Brain pericyte (primary cell): Measurements from ENCODE around the gene SPG11.
A peak's percentile ranks its signal among the peaks of the same experiment; 100 is the strongest.
"Not testable (repeated sequence)": the region's sequence is repeated elsewhere in the genome, so short reads cannot be mapped to it uniquely, and the experiment has no call there.

Experiments used
- DNase-seq: peaks from one replicate; pipeline ENCODE4 v3.0.0-alpha.2; 2012; ENCODE audit warnings: low read depth, low spot score

SPG11 gene, protein sequence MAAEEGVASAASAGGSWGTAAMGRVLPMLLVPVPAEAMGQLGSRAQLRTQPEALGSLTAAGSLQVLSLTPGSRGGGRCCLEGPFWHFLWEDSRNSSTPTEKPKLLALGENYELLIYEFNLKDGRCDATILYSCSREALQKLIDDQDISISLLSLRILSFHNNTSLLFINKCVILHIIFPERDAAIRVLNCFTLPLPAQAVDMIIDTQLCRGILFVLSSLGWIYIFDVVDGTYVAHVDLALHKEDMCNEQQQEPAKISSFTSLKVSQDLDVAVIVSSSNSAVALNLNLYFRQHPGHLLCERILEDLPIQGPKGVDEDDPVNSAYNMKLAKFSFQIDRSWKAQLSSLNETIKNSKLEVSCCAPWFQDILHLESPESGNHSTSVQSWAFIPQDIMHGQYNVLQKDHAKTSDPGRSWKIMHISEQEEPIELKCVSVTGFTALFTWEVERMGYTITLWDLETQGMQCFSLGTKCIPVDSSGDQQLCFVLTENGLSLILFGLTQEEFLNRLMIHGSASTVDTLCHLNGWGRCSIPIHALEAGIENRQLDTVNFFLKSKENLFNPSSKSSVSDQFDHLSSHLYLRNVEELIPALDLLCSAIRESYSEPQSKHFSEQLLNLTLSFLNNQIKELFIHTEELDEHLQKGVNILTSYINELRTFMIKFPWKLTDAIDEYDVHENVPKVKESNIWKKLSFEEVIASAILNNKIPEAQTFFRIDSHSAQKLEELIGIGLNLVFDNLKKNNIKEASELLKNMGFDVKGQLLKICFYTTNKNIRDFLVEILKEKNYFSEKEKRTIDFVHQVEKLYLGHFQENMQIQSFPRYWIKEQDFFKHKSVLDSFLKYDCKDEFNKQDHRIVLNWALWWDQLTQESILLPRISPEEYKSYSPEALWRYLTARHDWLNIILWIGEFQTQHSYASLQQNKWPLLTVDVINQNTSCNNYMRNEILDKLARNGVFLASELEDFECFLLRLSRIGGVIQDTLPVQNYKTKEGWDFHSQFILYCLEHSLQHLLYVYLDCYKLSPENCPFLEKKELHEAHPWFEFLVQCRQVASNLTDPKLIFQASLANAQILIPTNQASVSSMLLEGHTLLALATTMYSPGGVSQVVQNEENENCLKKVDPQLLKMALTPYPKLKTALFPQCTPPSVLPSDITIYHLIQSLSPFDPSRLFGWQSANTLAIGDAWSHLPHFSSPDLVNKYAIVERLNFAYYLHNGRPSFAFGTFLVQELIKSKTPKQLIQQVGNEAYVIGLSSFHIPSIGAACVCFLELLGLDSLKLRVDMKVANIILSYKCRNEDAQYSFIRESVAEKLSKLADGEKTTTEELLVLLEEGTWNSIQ (N-terminal part only)

DNA sequence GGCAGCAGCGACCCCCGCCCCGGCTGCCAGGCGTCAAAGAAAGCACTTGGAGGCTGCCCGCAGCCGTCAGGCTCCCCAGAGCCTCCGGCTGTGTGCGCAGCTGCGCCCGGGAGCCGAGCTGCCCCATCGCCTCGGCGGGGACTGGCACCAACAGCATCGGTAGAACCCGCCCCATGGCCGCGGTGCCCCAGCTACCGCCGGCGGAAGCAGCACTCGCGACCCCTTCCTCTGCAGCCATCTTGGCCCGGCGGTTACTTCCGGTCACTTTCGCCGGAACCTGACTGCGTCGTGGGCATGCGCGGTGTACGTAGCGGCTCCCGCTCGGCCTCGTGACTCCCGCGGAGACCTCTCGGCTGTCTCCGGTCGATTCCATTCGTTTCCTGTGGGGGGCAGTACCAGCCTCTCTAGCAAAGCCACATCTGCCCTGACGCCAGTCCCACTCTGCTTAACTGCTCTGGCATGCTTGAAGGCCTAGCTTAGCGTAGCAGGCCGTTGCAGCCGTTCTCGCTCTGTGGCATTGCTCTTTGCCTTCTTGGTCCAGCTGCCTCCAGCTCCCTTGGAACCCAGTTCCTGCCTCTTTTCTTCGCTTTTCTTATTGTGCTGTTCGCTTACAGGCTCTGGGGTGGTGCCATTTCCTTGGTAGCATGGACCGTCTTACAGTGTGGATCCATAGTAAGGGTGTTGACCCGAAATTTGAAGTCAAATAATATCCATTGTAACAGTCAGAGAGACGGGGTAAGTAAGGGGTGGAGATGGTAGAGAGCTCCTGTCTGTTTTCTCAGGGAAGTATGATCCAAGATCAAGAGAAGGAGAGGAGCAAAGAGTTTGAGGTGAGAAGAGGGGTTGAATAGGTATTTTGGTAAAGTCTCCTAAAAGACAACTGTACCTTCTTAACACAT, at the start of gene SPG11:
Gene SPG11, minus strand, starts transcription at position 253 of the 899 bp plus-strand sequence. Its CDS starts 15 bp downstream, at position 238.
- DNase-seq, result peak; percentile 94

DNA sequence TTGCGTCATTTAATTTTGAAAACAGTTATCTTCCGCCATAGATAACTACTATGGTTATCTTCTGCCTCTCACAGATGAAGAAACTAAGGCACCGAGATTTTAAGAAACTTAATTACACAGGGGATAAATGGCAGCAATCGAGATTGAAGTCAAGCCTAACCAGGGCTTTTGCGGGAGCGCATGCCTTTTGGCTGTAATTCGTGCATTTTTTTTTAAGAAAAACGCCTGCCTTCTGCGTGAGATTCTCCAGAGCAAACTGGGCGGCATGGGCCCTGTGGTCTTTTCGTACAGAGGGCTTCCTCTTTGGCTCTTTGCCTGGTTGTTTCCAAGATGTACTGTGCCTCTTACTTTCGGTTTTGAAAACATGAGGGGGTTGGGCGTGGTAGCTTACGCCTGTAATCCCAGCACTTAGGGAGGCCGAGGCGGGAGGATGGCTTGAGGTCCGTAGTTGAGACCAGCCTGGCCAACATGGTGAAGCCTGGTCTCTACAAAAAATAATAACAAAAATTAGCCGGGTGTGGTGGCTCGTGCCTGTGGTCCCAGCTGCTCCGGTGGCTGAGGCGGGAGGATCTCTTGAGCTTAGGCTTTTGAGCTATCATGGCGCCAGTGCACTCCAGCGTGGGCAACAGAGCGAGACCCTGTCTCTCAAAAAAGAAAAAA, 49.0 kb upstream of the SPG11 start:
- no peak for DNase-seq

DNA sequence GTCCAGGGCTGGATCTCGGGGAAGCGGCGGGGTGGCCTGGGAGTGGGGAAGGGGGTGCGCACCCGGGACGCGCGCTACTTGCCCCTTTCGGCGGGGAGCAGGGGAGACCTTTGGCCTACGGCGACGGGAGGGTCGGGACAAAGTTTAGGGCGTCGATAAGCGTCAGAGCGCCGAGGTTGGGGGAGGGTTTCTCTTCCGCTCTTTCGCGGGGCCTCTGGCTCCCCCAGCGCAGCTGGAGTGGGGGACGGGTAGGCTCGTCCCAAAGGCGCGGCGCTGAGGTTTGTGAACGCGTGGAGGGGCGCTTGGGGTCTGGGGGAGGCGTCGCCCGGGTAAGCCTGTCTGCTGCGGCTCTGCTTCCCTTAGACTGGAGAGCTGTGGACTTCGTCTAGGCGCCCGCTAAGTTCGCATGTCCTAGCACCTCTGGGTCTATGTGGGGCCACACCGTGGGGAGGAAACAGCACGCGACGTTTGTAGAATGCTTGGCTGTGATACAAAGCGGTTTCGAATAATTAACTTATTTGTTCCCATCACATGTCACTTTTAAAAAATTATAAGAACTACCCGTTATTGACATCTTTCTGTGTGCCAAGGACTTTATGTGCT, 48.4 kb upstream of the SPG11 start:
- DNase-seq, result no peak

DNA sequence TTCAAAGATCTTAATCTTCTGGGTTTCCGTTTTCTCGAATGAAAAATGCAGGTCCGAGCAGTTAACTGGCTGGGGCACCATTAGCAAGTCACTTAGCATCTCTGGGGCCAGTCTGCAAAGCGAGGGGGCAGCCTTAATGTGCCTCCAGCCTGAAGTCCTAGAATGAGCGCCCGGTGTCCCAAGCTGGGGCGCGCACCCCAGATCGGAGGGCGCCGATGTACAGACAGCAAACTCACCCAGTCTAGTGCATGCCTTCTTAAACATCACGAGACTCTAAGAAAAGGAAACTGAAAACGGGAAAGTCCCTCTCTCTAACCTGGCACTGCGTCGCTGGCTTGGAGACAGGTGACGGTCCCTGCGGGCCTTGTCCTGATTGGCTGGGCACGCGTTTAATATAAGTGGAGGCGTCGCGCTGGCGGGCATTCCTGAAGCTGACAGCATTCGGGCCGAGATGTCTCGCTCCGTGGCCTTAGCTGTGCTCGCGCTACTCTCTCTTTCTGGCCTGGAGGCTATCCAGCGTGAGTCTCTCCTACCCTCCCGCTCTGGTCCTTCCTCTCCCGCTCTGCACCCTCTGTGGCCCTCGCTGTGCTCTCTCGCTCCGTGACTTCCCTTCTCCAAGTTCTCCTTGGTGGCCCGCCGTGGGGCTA, 47.8 kb upstream of the SPG11 start, which contains the start of the genes B2M and PATL2:
Gene B2M, plus strand, starts transcription at position 422 of the 647 bp plus-strand sequence. Its CDS starts 30 bp downstream, at position 452.
Gene PATL2, minus strand, starts transcription at position 228 of the 647 bp plus-strand sequence. CDS start 34,833 bp downstream, outside the sequence.
- peak; percentile 91 for DNase-seq

DNA sequence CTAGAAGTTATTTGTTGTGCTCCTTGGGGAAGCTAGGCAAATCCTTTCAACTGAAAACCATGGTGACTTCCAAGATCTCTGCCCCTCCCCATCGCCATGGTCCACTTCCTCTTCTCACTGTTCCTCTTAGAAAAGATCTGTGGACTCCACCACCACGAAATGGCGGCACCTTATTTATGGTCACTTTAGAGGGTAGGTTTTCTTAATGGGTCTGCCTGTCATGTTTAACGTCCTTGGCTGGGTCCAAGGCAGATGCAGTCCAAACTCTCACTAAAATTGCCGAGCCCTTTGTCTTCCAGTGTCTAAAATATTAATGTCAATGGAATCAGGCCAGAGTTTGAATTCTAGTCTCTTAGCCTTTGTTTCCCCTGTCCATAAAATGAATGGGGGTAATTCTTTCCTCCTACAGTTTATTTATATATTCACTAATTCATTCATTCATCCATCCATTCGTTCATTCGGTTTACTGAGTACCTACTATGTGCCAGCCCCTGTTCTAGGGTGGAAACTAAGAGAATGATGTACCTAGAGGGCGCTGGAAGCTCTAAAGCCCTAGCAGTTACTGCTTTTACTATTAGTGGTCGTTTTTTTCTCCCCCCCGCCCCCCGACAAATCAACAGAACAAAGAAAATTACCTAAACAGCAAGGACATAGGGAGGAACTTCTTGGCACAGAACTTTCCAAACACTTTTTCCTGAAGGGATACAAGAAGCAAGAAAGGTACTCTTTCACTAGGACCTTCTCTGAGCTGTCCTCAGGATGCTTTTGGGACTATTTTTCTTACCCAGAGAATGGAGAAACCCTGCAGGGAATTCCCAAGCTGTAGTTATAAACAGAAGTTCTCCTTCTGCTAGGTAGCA, 47.0 kb upstream of the SPG11 start:
- DNase-seq, result no peak

DNA sequence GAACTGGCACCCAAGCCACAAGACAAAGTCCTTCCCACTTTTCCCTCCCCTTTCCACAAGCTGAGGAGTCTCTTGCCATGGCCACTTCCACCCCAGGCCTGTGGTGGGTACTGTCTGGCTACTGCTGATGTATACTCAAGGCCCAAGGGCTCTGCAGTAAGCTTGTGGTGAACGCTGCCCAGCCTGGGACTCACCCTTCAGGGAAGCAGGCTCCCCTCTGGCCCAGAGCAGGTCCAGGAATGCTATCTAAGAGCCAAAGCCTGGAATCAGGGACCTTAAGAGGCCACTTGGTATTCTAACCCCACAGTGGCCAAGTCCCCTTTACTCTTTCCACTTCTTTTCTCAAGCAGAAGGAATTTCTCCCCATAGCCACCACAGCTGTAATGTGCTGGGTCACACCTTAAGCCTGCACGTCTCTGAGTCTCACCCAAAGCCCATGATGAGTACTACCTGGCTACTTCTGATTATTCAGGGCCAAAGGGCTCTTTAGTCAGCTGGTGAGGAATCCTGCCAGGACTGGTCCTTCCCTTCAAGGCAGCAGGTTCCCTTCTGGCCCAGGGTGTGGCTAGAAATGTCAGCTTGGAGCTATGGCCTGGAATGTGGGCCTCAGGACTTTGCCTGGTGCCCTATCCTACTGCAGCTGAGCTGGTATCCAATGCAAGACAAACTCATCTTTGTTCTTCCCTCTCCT, 43.6 kb upstream of the SPG11 start:
- DNase-seq, result no peak

DNA sequence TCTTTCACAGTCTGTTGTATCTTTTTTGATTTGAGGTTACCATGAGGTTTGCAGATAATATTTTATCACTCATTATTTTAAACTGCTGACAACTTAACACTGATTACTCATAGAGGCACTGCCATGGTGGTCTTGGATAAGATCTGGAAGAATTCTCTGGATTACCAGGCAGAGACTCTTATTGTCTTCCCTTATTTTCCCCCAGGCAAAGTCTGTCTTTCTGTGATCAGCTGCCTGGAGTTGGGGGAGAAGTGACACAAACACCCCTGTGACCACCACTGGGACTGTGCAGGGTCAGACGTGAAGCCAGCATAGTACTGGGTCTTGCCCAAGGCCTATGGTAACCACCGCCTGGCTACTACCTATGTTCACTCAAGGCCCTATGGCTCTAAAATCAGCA, 42.9 kb upstream of the SPG11 start:
- DNase-seq, result no peak

DNA sequence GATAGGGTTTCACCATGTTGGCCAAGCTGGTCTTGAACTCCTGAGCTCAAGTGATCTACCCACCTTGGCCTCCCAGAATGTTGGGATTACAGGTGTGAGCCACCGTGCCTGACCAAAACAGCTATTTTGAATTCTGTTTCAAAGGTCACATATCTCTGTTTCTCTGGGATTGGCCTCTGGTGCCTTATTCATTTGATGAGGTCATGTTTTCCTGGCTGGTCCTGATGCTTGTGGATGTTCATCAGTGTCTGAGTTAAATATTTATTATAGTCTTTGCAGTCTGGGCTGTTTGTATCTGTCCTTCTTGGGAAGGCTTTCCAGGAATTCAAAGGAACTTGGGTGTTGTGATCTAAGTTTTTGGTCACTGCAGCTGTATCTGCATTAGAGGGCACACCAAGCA, 42.5 kb upstream of the SPG11 start:
- DNase-seq, result no peak

DNA sequence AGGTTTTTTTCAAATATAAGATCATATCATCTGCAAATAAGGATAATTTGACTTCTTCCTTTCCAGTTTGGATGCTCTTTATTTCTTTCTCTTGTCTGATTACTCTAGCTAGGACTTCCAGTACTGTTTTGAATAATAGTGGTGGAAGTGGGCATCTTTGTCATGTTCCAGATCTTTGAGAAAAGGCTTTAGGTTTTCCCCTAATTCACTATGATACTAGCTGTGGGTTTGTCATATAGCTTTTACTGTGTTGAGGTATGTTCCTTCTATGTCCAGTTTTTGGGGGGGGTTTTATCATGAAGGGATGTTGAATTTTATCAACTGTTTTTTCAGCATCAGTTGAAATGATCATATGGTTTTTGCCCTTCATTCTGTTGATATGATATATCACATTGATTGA, 37.2 kb upstream of the SPG11 start:
- not testable (repeated sequence) for DNase-seq

DNA sequence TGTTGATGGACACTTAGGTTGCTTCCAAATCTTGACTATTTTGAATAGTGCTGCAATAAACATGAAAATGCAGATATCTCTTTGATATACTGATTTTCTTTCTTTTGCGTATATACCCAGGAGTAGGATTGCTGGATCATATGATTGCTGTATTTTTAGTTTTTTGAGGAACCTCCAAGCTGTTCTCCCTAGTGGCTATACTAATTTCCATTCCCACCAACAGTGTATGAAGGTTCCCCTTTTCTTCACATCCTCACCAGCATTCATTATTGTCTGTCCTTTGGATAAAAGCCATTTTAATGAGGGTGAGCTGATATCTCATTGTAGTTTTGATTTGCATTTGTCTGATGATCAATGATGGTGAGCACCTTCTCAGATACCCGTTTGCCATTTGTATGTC, 35.2 kb upstream of the SPG11 start:
- DNase-seq, result no peak

DNA sequence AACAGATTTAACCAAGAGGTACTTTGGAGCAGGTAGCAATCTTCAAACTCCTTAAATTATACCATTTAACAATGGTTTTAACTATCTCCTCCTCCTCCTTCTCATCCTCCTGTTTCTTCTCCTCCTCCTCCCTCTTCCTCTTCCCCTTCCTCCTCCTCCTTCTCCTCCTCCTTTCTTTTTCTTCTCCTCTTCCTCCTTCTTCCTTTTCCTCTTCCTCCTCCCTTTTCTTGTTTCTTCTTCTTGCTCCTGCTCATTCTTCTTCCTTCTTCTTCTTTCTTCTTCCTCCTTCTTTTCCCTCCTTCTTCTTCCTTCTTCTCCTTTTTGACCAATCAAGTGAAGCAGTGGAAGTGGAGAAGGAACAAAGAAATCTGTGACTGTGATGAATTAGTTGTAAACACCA, 33.6 kb upstream of the SPG11 start:
- DNase-seq, result no peak

DNA sequence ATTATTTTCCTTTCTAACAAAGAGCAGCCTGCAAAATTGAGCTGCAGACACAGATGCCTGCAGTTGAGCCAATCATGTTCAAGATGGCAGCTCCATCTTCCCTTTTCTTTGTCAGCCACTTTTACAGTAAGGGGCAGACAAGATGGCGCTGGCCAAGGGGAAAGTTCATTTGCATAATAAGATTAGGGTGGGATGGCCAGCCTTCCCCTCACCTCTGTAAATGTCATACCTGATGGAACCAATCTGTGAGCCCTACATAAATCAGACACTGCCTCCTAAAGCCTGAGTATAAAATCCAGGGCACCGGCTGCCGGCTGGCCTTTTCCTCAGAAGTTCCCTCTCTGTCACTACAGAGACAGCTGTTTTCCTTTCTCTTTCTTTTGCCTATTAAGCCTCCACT, 31.8 kb upstream of the SPG11 start:
- no peak for DNase-seq

DNA sequence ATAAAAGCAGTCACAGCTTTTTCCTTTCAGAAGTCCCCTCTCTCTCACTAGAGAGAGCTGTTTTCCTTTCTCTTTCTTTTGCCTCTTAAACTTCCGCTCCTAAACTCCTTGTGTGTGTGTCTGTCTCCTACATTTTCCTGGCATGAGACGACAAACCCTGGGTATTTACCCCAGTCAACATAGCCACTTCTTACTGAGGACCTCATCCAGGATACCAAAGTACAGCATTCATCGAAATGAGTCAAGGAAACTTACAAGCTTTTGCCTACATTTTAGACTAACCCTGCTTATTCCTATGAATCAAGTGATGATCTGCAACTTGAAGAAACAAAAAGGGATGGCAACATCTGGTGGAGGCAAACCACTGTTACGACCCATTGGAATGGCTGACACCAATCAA, 31.0 kb upstream of the SPG11 start:
- no peak for DNase-seq

DNA sequence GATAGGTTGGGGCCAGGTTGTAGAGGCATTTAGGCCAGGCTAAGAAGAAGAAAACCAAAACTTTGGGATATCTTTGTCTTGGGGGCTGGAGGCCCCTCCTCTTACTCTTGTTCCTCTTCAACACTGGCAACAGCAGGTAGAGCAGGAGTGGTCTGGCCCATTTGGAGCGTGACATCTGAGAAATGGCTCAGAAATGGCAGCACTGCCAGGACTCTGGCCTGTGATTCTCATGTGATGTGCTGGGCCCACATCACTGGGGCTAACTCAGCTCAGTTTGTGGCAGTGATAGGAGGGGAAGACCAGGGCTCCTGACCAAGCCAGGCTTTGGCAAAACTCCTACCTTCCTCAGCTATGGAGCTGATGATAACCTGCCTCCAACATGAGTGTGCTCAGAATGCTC, 29.2 kb upstream of the SPG11 start:
- no peak for DNase-seq

DNA sequence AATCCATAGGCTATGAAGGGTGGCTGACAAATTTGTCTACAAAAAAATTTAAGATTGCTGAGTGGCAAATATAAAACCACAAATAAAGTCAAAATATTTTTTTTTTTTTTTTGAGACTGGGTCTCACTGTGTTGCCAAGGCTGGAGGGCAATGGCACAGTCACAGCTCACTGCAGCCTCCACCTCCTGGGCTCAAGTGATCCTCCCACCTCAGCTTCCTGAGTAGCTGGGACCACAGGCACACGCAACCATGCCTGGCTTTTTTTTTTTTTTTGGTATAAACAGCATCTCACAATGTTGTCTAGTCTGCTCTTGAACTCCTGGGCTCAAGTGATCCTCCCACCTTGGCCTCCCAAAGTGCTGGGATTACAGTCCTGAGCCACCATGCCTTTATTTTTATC, 26.8 kb upstream of the SPG11 start:
- DNase-seq, result not testable (repeated sequence)

DNA sequence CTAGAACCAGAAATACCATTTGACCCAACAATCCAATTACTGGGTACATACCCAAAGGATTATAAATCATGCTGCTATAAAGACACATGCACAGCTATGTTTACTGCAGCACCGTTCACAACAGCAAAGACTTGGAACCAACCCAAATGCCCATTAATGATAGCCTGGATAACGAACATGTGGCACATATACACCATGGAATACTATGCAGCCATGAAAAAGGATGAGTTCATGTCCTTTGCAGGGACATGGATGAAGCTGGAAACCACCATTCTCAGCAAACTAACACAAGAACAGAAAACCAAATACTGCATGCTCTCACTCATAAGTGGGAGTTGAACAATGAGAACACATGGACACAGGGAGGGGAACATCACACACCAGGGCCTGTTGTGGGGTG, 25.9 kb upstream of the SPG11 start:
- DNase-seq, result not testable (repeated sequence)
